Hepatocyte (in vitro differentiated cells): ENCODE results near the gene TAGLN3. TPM values are rescaled to one million over a fixed set of nuclear protein-coding genes. Genes with fewer than 3 reads are reported as not detected.

Experiments
- DNase-seq: peaks from one replicate; pipeline ENCODE4 v3.0.0-alpha.2; 2016; ENCODE audit warnings: low spot score
- H2AFZ ChIP-seq: fragments of 200-600 bp; sonication (generic); 2 replicates; pipeline ENCODE4 v1.6.0; 2016; ENCODE audit warnings: antibody characterized with exemption, mild to moderate bottlenecking
- H3K27ac ChIP-seq: fragments of 200-600 bp; sonication (generic); 2 replicates; pipeline ENCODE4 v1.5.1; 2016; ENCODE audit warnings: mild to moderate bottlenecking
- H3K27me3 ChIP-seq: fragments of 200-600 bp; sonication (generic); 2 replicates; pipeline ENCODE4 v1.6.1; 2016
- H3K36me3 ChIP-seq: fragments of 200-600 bp; sonication (generic); replicated peaks from 2 replicates; pipeline ENCODE4 v1.5.1; 2016; ENCODE audit warnings: low read depth; ENCODE audit not compliant: insufficient read depth
- H3K4me1 ChIP-seq: fragments of 200-600 bp; sonication (generic); 2 replicates; pipeline ENCODE4 v1.5.1; 2016; ENCODE audit warnings: mild to moderate bottlenecking, moderate library complexity; ENCODE audit not compliant: insufficient read depth
- H3K4me2 ChIP-seq: fragments of 200-600 bp; sonication (generic); 2 replicates; pipeline ENCODE4 v1.6.0; 2016
- H3K4me3 ChIP-seq: fragments of 200-600 bp; sonication (generic); 2 replicates; pipeline ENCODE4 v1.5.1; 2016; ENCODE audit warnings: mild to moderate bottlenecking
- H3K79me2 ChIP-seq: fragments of 200-600 bp; sonication (generic); 2 replicates; pipeline ENCODE4 v1.6.0; 2017; ENCODE audit warnings: mild to moderate bottlenecking
- H3K9me2 ChIP-seq: fragments of 200-600 bp; sonication (generic); replicated peaks from 2 replicates; pipeline ENCODE4 v1.6.0; 2017; ENCODE audit warnings: mild to moderate bottlenecking; ENCODE audit not compliant: insufficient read depth
- H3K9me3 ChIP-seq: fragments of 200-600 bp; sonication (generic); 2 replicates; pipeline ENCODE4 v1.5.1; 2016; ENCODE audit warnings: low read depth, mild to moderate bottlenecking
- H4K20me1 ChIP-seq: fragments of 200-600 bp; sonication (generic); 2 replicates; pipeline ENCODE4 v1.6.0; 2016; ENCODE audit warnings: mild to moderate bottlenecking; ENCODE audit not compliant: insufficient read depth, poor library complexity, severe bottlenecking
- CTCF ChIP-seq: fragments of 200-600 bp; sonication (generic); IDR thresholded peaks from 2 replicates; pipeline ENCODE4 v1.5.1; 2016; ENCODE audit warnings: antibody characterized with exemption, mild to moderate bottlenecking; ENCODE audit not compliant: poor library complexity
- EZH2 ChIP-seq: fragments of 200-600 bp; sonication (generic); IDR thresholded peaks from 2 replicates; pipeline ENCODE4 v1.6.1; 2016; ENCODE audit warnings: antibody characterized with exemption, mild to moderate bottlenecking, borderline replicate concordance
- EZH2phosphoT487 ChIP-seq: fragments of 200-600 bp; sonication (generic); IDR thresholded peaks from one replicate; pipeline ENCODE4 v1.6.1; 2018; ENCODE audit warnings: antibody characterized with exemption, mild to moderate bottlenecking, low read depth, moderate library complexity; ENCODE audit not compliant: unreplicated experiment, severe bottlenecking
- WGBS: methylation state at CpG from one replicate; pipeline ENCODE4 v1.1.6; 2016; ENCODE audit warnings: low lambda C conversion rate; ENCODE audit errors: missing lambda C conversion rate; 5-methylcytosine and 5-hydroxymethylcytosine counted together
- polyA plus RNA-seq: library from polyadenylated mRNA; unstranded; fragments of >200 nt; fragmentation: Nextera tagmentation; extraction: Ambion mirVana; gene quantifications from 2 replicates; pipeline ENCODE4 v1.2.1, GENCODE V29; 2016
- total RNA-seq: library from RNA; depleted of rRNA; stranded (reverse); fragments of >200 nt; gene quantifications from 2 replicates; pipeline ENCODE4 v1.2.3, GENCODE V29; 2014

The TAGLN3 gene
- total and polyA plus RNA-seq, 2 experiments from 2014 or later: 0.51 to 2.1 TPM

- Histone ChIP-seq H3K27me3 (no peaks in the 10 kb centered on the region), H3K9me3 (no peaks in the 10 kb centered on the region), H3K4me1 (no peaks in the 10 kb centered on the region), H3K27ac (no peak overlapping the region), H3K4me3 (no peak overlapping the region), H3K79me2 (no peaks in the 10 kb centered on the region), H3K36me3 (no peaks in the 10 kb centered on the region), H4K20me1 (no peaks in the 10 kb centered on the region), H2AFZ (no peak overlapping the region), H3K4me2 (no peak overlapping the region), H3K9me2 (no peaks in the 10 kb centered on the region)
- no peak for DNase-seq
- WGBS: 95% methylated on average over 4 of the region's 4 CpGs
- TF ChIP-seq EZH2phosphoT487 (no peak), CTCF (no peak), EZH2 (no peak)
Measured at GRCh38 chr3:112018712-112019111, 20.0 kb downstream of the TAGLN3 start.

- no peak overlapping the region for H3K4me3 ChIP-seq
- TF ChIP-seq CTCF (no peak), EZH2 (no peak), EZH2phosphoT487 (no peak)
- H3K4me2 ChIP-seq: no peak overlapping the region
- H3K9me2 ChIP-seq: no peaks in the 10 kb centered on the region
- no peak for DNase-seq
- H3K27me3 ChIP-seq: no peaks in the 10 kb centered on the region
- no peaks in the 10 kb centered on the region for H3K36me3 ChIP-seq
- no peaks in the 10 kb centered on the region for H3K79me2 ChIP-seq
- no peaks in the 10 kb centered on the region for H3K9me3 ChIP-seq
- no peaks in the 10 kb centered on the region for H4K20me1 ChIP-seq
- WGBS: 88% methylated on average over 1 of the region's 1 CpG
- H3K27ac ChIP-seq: no peak overlapping the region
- H2AFZ ChIP-seq: no peak overlapping the region
- H3K4me1 ChIP-seq: no peaks in the 10 kb centered on the region
Measured at GRCh38 chr3:112019716-112020115, 21.0 kb downstream of the TAGLN3 start.

DNA sequence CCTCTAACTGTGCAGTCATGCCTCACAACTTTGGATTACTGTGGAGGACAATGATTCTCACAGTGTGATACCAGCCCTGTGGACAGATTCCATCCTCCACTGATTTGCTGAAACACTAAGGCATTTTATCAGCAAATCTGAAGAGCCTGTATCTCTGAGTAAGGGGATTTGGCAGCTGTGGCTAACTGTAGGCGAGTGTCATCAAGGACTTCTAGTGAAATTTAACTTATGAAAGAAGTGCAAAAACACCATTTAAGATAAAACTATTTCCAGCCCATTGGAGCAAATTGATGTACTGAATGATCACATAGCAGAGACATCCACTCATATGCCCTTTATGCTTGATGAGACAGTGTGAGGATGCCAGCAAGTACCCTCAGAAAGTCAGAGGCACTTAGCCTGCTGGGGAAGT lies 22.0 kb downstream of the TAGLN3 start:
- WGBS: 52% methylated on average over 1 of the region's 1 CpG
- Histone ChIP-seq H3K27me3 (no peaks in the 10 kb centered on the region), H2AFZ (no peak overlapping the region), H4K20me1 (no peaks in the 10 kb centered on the region), H3K4me3 (no peak overlapping the region), H3K36me3 (no peaks in the 10 kb centered on the region), H3K4me1 (no peaks in the 10 kb centered on the region), H3K9me3 (no peaks in the 10 kb centered on the region), H3K9me2 (no peaks in the 10 kb centered on the region), H3K4me2 (no peak overlapping the region), H3K79me2 (no peaks in the 10 kb centered on the region), H3K27ac (no peak overlapping the region)
- no peak for DNase-seq
- TF ChIP-seq EZH2 (no peak), CTCF (no peak), EZH2phosphoT487 (no peak)

GRCh38 chr3:112027142-112027541 lies 28.4 kb downstream of the TAGLN3 start:
- no peak overlapping the region for H2AFZ ChIP-seq
- no peaks in the 10 kb centered on the region for H3K4me1 ChIP-seq
- H4K20me1 ChIP-seq: no peaks in the 10 kb centered on the region

More at GRCh38 chr3:112027142-112027541, 28.4 kb downstream of the TAGLN3 start:
- Histone ChIP-seq H3K27ac (no peak overlapping the region), H3K27me3 (no peaks in the 10 kb centered on the region), H3K4me2 (no peak overlapping the region), H3K4me3 (no peak overlapping the region), H3K79me2 (no peaks in the 10 kb centered on the region), H3K9me3 (no peaks in the 10 kb centered on the region), H3K36me3 (no peaks in the 10 kb centered on the region), H3K9me2 (no peaks in the 10 kb centered on the region)
- TF ChIP-seq EZH2 (no peak), CTCF (no peak), EZH2phosphoT487 (no peak)
- no peak for DNase-seq
- WGBS: 94% methylated on average over 4 of the region's 4 CpGs
